Hindlimb muscle (tissue), 1 donor: Measurements from ENCODE around the gene IFI30. TPM values are rescaled to one million over a fixed set of nuclear protein-coding genes. Genes with fewer than 3 reads are reported as not detected.

Source experiments
- DNase-seq: peaks from one replicate; pipeline ENCODE4 v3.0.0-alpha.2; 2013
- polyA plus RNA-seq: library from polyadenylated mRNA; unstranded; fragments of 120-200 nt; gene quantifications from one replicate; pipeline ENCODE4 v1.2.1, GENCODE V29; 2013; ENCODE audit not compliant: insufficient read length

Gene IFI30
- polyA plus RNA-seq = 2.9 TPM

- DNase-seq = no peak
Observed at GRCh38 chr19:18173572-18174288, at the start of gene IFI30. TSS of gene IFI30 (plus strand) at chr19:18173813. CDS start at chr19:18173842, 29 bp downstream.

GRCh38 chr19:18123819-18124218 is 49.8 kb upstream of the IFI30 start:
- DNase-seq = no peak

- DNase-seq = no peak
Observed at GRCh38 chr19:18126097-18126496, 47.5 kb upstream of the IFI30 start.

GRCh38 chr19:18128044-18128443 is 45.6 kb upstream of the IFI30 start:
- DNase-seq = no peak

- no peak for DNase-seq
Observed at GRCh38 chr19:18128805-18129204, 44.8 kb upstream of the IFI30 start.

GRCh38 chr19:18130523-18131242 is 42.9 kb upstream of the IFI30 start:
- DNase-seq = no peak

- DNase-seq = no peak
Observed at GRCh38 chr19:18131841-18132596, 41.6 kb upstream of the IFI30 start.

GRCh38 chr19:18135712-18136584 is 37.7 kb upstream of the IFI30 start:
- no peak for DNase-seq

- no peak for DNase-seq
Observed at GRCh38 chr19:18137242-18137641, 36.4 kb upstream of the IFI30 start.

GRCh38 chr19:18137657-18138339 is 35.8 kb upstream of the IFI30 start:
- DNase-seq = no peak

GRCh38 chr19:18140473-18140872 is 33.1 kb upstream of the IFI30 start:
- DNase-seq = no peak

- DNase-seq = no peak
Observed at GRCh38 chr19:18141031-18141430, 32.6 kb upstream of the IFI30 start.

- DNase-seq = no peak
Observed at GRCh38 chr19:18143902-18144301, 29.7 kb upstream of the IFI30 start.

GRCh38 chr19:18144361-18144760 is 29.3 kb upstream of the IFI30 start:
- DNase-seq = no peak

- no peak for DNase-seq
Observed at GRCh38 chr19:18144906-18145305, 28.7 kb upstream of the IFI30 start.

GRCh38 chr19:18145391-18145999 is 28.1 kb upstream of the IFI30 start:
- no peak for DNase-seq

GRCh38 chr19:18147396-18147795 is 26.2 kb upstream of the IFI30 start:
- DNase-seq = no peak

GRCh38 chr19:18149596-18149975 is 24.0 kb upstream of the IFI30 start:
- no peak for DNase-seq

- no peak for DNase-seq
Observed at GRCh38 chr19:18150776-18151624, 22.6 kb upstream of the IFI30 start.

GRCh38 chr19:18152442-18152816 is 21.2 kb upstream of the IFI30 start:
- DNase-seq = peak; percentile 95
